HCT116 (cell line): ENCODE measurements around the gene SUGCT. TPM values are rescaled to one million over a fixed set of nuclear protein-coding genes. Genes with fewer than 3 reads are reported as not detected.
"Not testable (repeated sequence)": the region's sequence is repeated elsewhere in the genome, so short reads cannot be mapped to it uniquely, and the experiment has no call there.

Experiments
- ATAC-seq: fragments of 200-7000 bp; cut with Tn5 transposase; 2 replicates; pipeline ENCODE4 v1.9.1; 2020; ENCODE audit warnings: mild to moderate bottlenecking, moderate library complexity
- BruUV-seq: library from RNA; stranded (reverse); fragments of 400-500 nt; replicated peaks from 2 replicates; lab custom pipeline; 2021; lab: Mats Ljungman, UMichigan
- CTCF ChIA-PET: fragments of 300-600 bp; sonication (Branson Sonifier 250); formaldehyde crosslinking; loops from one replicate; lab custom pipeline; 2021; ENCODE audit warnings: antibody characterized with exemption; lab: Charles Lee
- POLR2A ChIA-PET: fragments of 300-600, 350-600 bp; sonication (Branson Sonifier 250); formaldehyde crosslinking; loops from one replicate; lab custom pipeline; 2021; ENCODE audit warnings: antibody characterized with exemption; lab: Charles Lee
- RAD21 ChIA-PET, 2 experiments: fragments of 300-600 bp; sonication (Branson Sonifier 250); formaldehyde crosslinking; loops; one replicate each; lab custom pipeline; 2023; ENCODE audit warnings: low total read pairs in 2 of 2; ENCODE audit not compliant: uncharacterized antibody in 2 of 2, unreplicated experiment in 2 of 2, low non-redundant PET in 1 of 2; lab: Charles Lee
- DNase-seq: peaks from one replicate; pipeline ENCODE4 v3.0.0-alpha.2; 2010; ENCODE audit warnings: low read depth, low spot score
- H2AFZ ChIP-seq: fragments of 200-600 bp; shearing (Covaris generic), sonication (generic); 2 replicates; pipeline ENCODE4 v1.6.1; 2017; ENCODE audit warnings: low read depth, mixed run types, mixed read lengths, antibody characterized with exemption, low read length; ENCODE audit not compliant: poor library complexity, severe bottlenecking
- H3K27ac ChIP-seq: 2 replicates; pipeline ENCODE4 v1.5.1; 2012; ENCODE audit warnings: low read depth, low read length
- H3K27me3 ChIP-seq: fragments of 200-600 bp; sonication (generic); 2 replicates; pipeline ENCODE4 v1.6.1; 2016; ENCODE audit warnings: mixed run types, low read length, mixed read lengths; ENCODE audit not compliant: insufficient read depth
- H3K36me3 ChIP-seq, 2 experiments: fragments of 200-500 bp in 1 of 2; fragments of 200-600 bp in 1 of 2; sonication (Bioruptor generic) in 1 of 2; sonication (generic) in 1 of 2; 2 replicates each; pipeline versions ENCODE4 v1.5.1 to v1.6.1; 2014 to 2016; ENCODE audit warnings: low read length in 2 of 2, inconsistent platforms in 1 of 2, mixed read lengths in 1 of 2, mixed run types in 1 of 2; ENCODE audit not compliant: insufficient read depth in 2 of 2, control insufficient read depth in 1 of 2
- H3K4me1 ChIP-seq, 2 experiments: fragments of 200-600 bp in 1 of 2; sonication (generic) in 1 of 2; 2 replicates each; pipeline versions ENCODE4 v1.5.1 to v1.6.1; 2012 to 2017; ENCODE audit warnings: low read length in 2 of 2, inconsistent platforms in 1 of 2, mild to moderate bottlenecking in 1 of 2, mixed read lengths in 1 of 2, mixed run types in 1 of 2, moderate library complexity in 1 of 2; ENCODE audit not compliant: insufficient read depth in 2 of 2, control insufficient read depth in 1 of 2
- H3K4me2 ChIP-seq: fragments of 200-600 bp; sonication (generic); 2 replicates; pipeline ENCODE4 v1.6.1; 2017; ENCODE audit warnings: mixed run types, low read length, mixed read lengths
- H3K4me3 ChIP-seq, 2 experiments: fragments of 200-600 bp in 1 of 2; sonication (generic) in 1 of 2; replicated peaks in 1 of 2; 2 replicates each; pipeline ENCODE4 v1.5.1; 2011 to 2016; ENCODE audit warnings: low read length in 2 of 2, control low read depth in 1 of 2, low read depth in 1 of 2, mild to moderate bottlenecking in 1 of 2, mixed read lengths in 1 of 2, mixed run types in 1 of 2
- H3K79me2 ChIP-seq: fragments of 200-600 bp; sonication (generic); 2 replicates; pipeline ENCODE4 v1.6.1; 2017; ENCODE audit warnings: mild to moderate bottlenecking, mixed run types, low read length, moderate library complexity, mixed read lengths; ENCODE audit not compliant: insufficient read depth
- H3K9ac ChIP-seq: fragments of 200-600 bp; sonication (generic); 2 replicates; pipeline ENCODE4 v1.6.1; 2016; ENCODE audit warnings: low read length, mixed read lengths
- H3K9me2 ChIP-seq: fragments of 200-600 bp; sonication (generic), shearing (Covaris generic); 2 replicates; pipeline ENCODE4 v1.6.1; 2017; ENCODE audit warnings: mixed run types, mild to moderate bottlenecking, moderate library complexity; ENCODE audit not compliant: insufficient read depth
- H3K9me3 ChIP-seq, 2 experiments: fragments of 200-500 bp in 1 of 2; fragments of 200-600 bp in 1 of 2; sonication (Bioruptor generic) in 1 of 2; sonication (generic) in 1 of 2; 2 replicates each; pipeline ENCODE4 v1.6.1; 2014 to 2017; ENCODE audit warnings: low read length in 2 of 2, mixed read lengths in 2 of 2, inconsistent platforms in 1 of 2, low read depth in 1 of 2, mild to moderate bottlenecking in 1 of 2, mixed run types in 1 of 2, moderate library complexity in 1 of 2; ENCODE audit not compliant: control insufficient read depth in 1 of 2, insufficient read depth in 1 of 2
- H4K20me1 ChIP-seq: fragments of 200-600 bp; sonication (generic), shearing (Covaris generic); 2 replicates; pipeline ENCODE4 v1.6.1; 2017; ENCODE audit warnings: mixed run types, mild to moderate bottlenecking, moderate library complexity; ENCODE audit not compliant: insufficient read depth
- CEBPB ChIP-seq: IDR thresholded peaks from 2 replicates; pipeline ENCODE4 v1.6.1; 2012; ENCODE audit warnings: low read depth
- EGR1 ChIP-seq: IDR thresholded peaks from 2 replicates; pipeline ENCODE4 v1.6.1; 2012; ENCODE audit warnings: low read depth
- EZH2phosphoT487 ChIP-seq: fragments of 200-600 bp; IDR thresholded peaks from 2 replicates; pipeline ENCODE4 v1.6.1; 2018; ENCODE audit warnings: antibody characterized with exemption, borderline replicate concordance
- FOSL1 ChIP-seq: IDR thresholded peaks from 2 replicates; pipeline ENCODE4 v1.6.1; 2012; ENCODE audit warnings: low read depth
- POLR2A ChIP-seq: IDR thresholded peaks from 2 replicates; pipeline ENCODE4 v1.7.0; 2011; ENCODE audit warnings: borderline replicate concordance; ENCODE audit not compliant: insufficient read depth, insufficient read length; ENCODE audit errors: extremely low read depth
- POLR2AphosphoS5 ChIP-seq: IDR thresholded peaks from 2 replicates; pipeline ENCODE4 v1.6.1; 2011; ENCODE audit warnings: mild to moderate bottlenecking, low read depth, low read length, moderate library complexity
- RAD21 ChIP-seq: IDR thresholded peaks from 2 replicates; pipeline ENCODE4 v1.6.1; 2012; ENCODE audit warnings: low read depth, mild to moderate bottlenecking
- SIN3A ChIP-seq: IDR thresholded peaks from 2 replicates; pipeline ENCODE4 v1.6.1; 2012; ENCODE audit warnings: low read depth
- ZNF274 ChIP-seq: fragments of 200-500 bp; sonication (Bioruptor generic); IDR thresholded peaks from 2 replicates; pipeline ENCODE4 v1.6.1; 2014; ENCODE audit warnings: mild to moderate bottlenecking, low read depth, low read length, inconsistent platforms
- intact Hi-C: fragments of 100-400 bp; cut with micrococcal nuclease; formaldehyde crosslinking; loops from 2 replicates; pipeline ENCODE4 v1.10.0; 2022
- total RNA-seq: library from RNA; stranded (reverse); gene quantifications from one replicate; pipeline ENCODE4 v1.2.1, GENCODE V29; 2021; ENCODE audit not compliant: unreplicated experiment
- TF ChIP-seq, protein P1 (sequence below), 3 experiments: fragments of 200-600 bp in 1 of 3; sonication (generic) in 1 of 3; IDR thresholded peaks in 2 of 3; conservative IDR thresholded peaks in 1 of 3; 2 replicates each; pipeline ENCODE4 v1.5.1; 2012 to 2017; ENCODE audit warnings: low read depth in 2 of 3, low read length in 2 of 3, antibody characterized with exemption in 1 of 3, borderline replicate concordance in 1 of 3, control low read depth in 1 of 3, mild to moderate bottlenecking in 1 of 3, mixed read lengths in 1 of 3, mixed run types in 1 of 3, moderate library complexity in 1 of 3; ENCODE audit not compliant: insufficient read depth in 1 of 3
- TF ChIP-seq, protein P2 (sequence below): IDR thresholded peaks from 2 replicates; pipeline ENCODE4 v1.6.1; 2011; ENCODE audit warnings: mild to moderate bottlenecking, low read length, moderate library complexity; ENCODE audit not compliant: insufficient replicate concordance; ENCODE audit errors: extremely low read depth
- TF ChIP-seq, protein P3 (sequence below): IDR thresholded peaks from 2 replicates; pipeline ENCODE4 v1.6.1; 2012

SUGCT gene
- total RNA-seq, 1 experiment from 2014 or later, result 4.4 TPM

DNA sequence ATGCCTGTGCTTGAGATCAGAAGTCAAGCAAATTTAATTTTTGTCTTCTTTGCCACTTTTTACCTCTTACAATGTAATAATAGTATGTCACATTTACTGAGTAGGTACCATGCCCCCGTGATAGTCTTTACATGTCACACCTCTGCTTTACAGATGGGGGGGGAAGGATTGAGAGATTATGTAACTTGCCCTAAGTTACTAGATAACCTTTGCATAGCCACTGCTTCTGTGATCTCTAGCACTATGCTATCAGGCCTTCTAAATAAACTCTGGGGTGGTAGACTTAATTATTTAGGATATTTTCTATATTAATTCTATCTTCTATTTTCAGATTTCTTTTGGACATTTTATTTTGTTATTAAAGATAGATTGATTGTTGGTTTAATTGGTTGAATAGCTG is 514.4 kb downstream of the SUGCT start (continued):
- TF ChIP-seq, protein P1, sequence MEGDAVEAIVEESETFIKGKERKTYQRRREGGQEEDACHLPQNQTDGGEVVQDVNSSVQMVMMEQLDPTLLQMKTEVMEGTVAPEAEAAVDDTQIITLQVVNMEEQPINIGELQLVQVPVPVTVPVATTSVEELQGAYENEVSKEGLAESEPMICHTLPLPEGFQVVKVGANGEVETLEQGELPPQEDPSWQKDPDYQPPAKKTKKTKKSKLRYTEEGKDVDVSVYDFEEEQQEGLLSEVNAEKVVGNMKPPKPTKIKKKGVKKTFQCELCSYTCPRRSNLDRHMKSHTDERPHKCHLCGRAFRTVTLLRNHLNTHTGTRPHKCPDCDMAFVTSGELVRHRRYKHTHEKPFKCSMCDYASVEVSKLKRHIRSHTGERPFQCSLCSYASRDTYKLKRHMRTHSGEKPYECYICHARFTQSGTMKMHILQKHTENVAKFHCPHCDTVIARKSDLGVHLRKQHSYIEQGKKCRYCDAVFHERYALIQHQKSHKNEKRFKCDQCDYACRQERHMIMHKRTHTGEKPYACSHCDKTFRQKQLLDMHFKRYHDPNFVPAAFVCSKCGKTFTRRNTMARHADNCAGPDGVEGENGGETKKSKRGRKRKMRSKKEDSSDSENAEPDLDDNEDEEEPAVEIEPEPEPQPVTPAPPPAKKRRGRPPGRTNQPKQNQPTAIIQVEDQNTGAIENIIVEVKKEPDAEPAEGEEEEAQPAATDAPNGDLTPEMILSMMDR (IDR thresholded peaks at IDR 0.05 in 2 of 3, conservative IDR thresholded peaks at IDR 0.05 in 1 of 3; ENCODE audit: borderline replicate concordance in 1 of 3, insufficient read depth in 1 of 3, low read depth in 2 of 3, low read length in 2 of 3), result no peak
- TF ChIP-seq SIN3A (no peak), EZH2phosphoT487 (no peak), EGR1 (no peak), FOSL1 (no peak), CEBPB (no peak), ZNF274 (no peak), RAD21 (no peak), POLR2A (no peak), POLR2AphosphoS5 (no peak)
- TF ChIP-seq, protein P2, sequence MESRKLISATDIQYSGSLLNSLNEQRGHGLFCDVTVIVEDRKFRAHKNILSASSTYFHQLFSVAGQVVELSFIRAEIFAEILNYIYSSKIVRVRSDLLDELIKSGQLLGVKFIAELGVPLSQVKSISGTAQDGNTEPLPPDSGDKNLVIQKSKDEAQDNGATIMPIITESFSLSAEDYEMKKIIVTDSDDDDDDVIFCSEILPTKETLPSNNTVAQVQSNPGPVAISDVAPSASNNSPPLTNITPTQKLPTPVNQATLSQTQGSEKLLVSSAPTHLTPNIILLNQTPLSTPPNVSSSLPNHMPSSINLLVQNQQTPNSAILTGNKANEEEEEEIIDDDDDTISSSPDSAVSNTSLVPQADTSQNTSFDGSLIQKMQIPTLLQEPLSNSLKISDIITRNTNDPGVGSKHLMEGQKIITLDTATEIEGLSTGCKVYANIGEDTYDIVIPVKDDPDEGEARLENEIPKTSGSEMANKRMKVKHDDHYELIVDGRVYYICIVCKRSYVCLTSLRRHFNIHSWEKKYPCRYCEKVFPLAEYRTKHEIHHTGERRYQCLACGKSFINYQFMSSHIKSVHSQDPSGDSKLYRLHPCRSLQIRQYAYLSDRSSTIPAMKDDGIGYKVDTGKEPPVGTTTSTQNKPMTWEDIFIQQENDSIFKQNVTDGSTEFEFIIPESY, result no peak
- TF ChIP-seq, protein P3, sequence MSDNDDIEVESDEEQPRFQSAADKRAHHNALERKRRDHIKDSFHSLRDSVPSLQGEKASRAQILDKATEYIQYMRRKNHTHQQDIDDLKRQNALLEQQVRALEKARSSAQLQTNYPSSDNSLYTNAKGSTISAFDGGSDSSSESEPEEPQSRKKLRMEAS, result no peak

DNA sequence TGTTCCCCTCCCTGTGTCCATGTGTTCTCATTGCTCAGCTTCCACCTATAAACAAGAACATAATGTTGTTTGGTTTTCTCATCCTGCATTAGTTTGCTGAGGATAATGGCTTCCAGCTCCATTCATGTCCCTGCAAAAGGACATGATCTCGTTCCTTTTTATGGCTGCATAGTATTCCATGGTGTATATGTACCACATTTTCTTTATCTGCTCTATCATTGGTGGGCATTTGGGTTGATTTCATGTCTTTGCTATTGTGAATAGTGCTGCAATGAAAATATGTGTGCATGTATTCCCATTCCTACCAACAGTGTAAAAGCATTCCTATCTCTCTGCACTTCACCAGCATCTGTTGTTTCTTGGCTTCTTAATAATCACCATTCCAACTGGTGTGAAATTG is 516.1 kb downstream of the SUGCT start:
- RAD21 ChIA-PET, intact Hi-C loops, H4K20me1 ChIP-seq, H3K79me2 ChIP-seq, H3K4me1 ChIP-seq, H3K27ac ChIP-seq, H3K4me2 ChIP-seq, H3K27me3 ChIP-seq, BruUV-seq, H3K36me3 ChIP-seq, H3K9ac ChIP-seq, POLR2A ChIA-PET, ATAC-seq, H3K9me3 ChIP-seq, DNase-seq, H3K9me2 ChIP-seq, H3K4me3 ChIP-seq, H2AFZ ChIP-seq, CTCF ChIA-PET: not testable (repeated sequence)
